ENCODE data around the gene IRF3.

IRF3 gene

GRCh38 chr19:49678985-49679770 lies 13.5 kb upstream of the IRF3 start:
- no peaks in the 10 kb centered on the region for H3K27me3 ChIP-seq (ENCODE audit: control insufficient read depth, insufficient read depth, low read length)
- no peak overlapping the region for H3K4me3 ChIP-seq (ENCODE audit: low read depth, low read length)
- peak overlapping the region; percentile 70 for H3K27ac ChIP-seq (ENCODE audit: low read depth, low read length)
- H3K9me3 ChIP-seq (ENCODE audit: control insufficient read depth, insufficient read depth, low read length) = no peaks in the 10 kb centered on the region
- no peak overlapping the region for H3K9ac ChIP-seq (ENCODE audit: low read depth, low read length)
- peaks cover 13% of the 10 kb centered on the region for H3K4me1 ChIP-seq (ENCODE audit: control insufficient read depth, insufficient read depth, low read length)
- peaks cover 38% of the 10 kb centered on the region for H3K36me3 ChIP-seq (ENCODE audit: control insufficient read depth, insufficient read depth, low read length)

DNA sequence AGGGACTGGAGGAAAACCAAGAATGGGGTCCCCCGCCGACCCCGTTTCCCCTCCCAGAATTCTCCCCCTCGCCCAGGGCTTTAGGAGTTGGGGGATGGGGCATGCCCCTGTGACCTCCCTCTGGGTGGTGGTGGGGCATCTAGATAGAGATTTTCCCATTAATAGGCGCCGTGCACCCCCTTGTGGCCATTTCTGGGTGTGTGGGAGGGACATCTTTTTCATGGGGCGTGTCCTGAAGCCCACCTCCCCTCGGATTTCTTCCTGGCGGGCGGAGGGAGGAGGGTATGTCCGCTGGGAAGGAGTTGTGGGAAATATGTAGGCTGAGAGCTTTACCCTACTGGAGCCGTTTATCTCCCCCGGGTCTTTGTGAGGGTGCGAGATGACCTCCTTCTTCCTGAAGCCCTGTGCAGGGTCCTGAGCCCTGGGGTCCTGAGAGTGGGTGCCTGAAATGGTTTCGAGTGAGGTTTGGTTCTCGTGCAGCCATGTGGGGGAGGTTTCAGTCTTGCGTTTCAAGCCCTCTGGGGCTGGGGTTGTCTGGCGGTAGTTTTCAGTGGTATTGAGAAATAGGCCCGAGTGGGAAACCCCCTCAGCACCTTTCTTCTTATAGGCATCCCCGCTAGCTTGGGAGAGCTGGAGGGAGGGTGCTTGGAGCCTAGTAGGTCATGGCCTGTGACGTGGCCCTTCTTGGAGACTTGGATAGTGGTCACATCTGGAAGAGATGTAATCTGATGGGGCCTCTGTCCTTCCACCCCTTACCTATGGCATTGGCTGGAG lies 12.4 kb upstream of the IRF3 start:
- peak overlapping the region; percentile 90 for H3K9ac ChIP-seq (ENCODE audit: low read depth, low read length)
- H3K4me3 ChIP-seq (ENCODE audit: low read depth, low read length) = peak overlapping the region; percentile 93
- H3K9me3 ChIP-seq (ENCODE audit: control insufficient read depth, insufficient read depth, low read length) = no peaks in the 10 kb centered on the region
- peaks cover 13% of the 10 kb centered on the region for H3K4me1 ChIP-seq (ENCODE audit: control insufficient read depth, insufficient read depth, low read length)
- H3K27ac ChIP-seq (ENCODE audit: low read depth, low read length) = peak overlapping the region; percentile 98
- no peaks in the 10 kb centered on the region for H3K27me3 ChIP-seq (ENCODE audit: control insufficient read depth, insufficient read depth, low read length)
- H3K36me3 ChIP-seq (ENCODE audit: control insufficient read depth, insufficient read depth, low read length) = peaks cover 33% of the 10 kb centered on the region

- Histone ChIP-seq H3K36me3 (ENCODE audit: control insufficient read depth, insufficient read depth, low read length) (peaks cover 26% of the 10 kb centered on the region), H3K4me1 (ENCODE audit: control insufficient read depth, insufficient read depth, low read length) (peaks cover 13% of the 10 kb centered on the region), H3K4me3 (ENCODE audit: low read depth, low read length) (peak within 1 kb of the TSS; percentile 93), H3K27ac (ENCODE audit: low read depth, low read length) (peak within 1 kb of the TSS; percentile 98), H3K9me3 (ENCODE audit: control insufficient read depth, insufficient read depth, low read length) (no peaks in the 10 kb centered on the region), H3K9ac (ENCODE audit: low read depth, low read length) (peak within 1 kb of the TSS; percentile 99), H3K27me3 (ENCODE audit: control insufficient read depth, insufficient read depth, low read length) (no peaks in the 10 kb centered on the region)
Measured at GRCh38 chr19:49677231-49677900, 11.7 kb upstream of the IRF3 start, which contains the start of gene PRMT1. Gene PRMT1 (plus strand): TSS chr19:49677271. CDS start chr19:49677281, 10 bp downstream.

- Histone ChIP-seq H3K9ac (ENCODE audit: low read depth, low read length) (peak overlapping the region; percentile 99), H3K4me1 (ENCODE audit: control insufficient read depth, insufficient read depth, low read length) (peaks cover 18% of the 10 kb centered on the region), H3K4me3 (ENCODE audit: low read depth, low read length) (peak overlapping the region; percentile 93), H3K27ac (ENCODE audit: low read depth, low read length) (peak overlapping the region; percentile 98), H3K27me3 (ENCODE audit: control insufficient read depth, insufficient read depth, low read length) (no peaks in the 10 kb centered on the region), H3K9me3 (ENCODE audit: control insufficient read depth, insufficient read depth, low read length) (no peaks in the 10 kb centered on the region), H3K36me3 (ENCODE audit: control insufficient read depth, insufficient read depth, low read length) (peaks cover 20% of the 10 kb centered on the region)
Measured at GRCh38 chr19:49676784-49677230, 11.2 kb upstream of the IRF3 start.

DNA sequence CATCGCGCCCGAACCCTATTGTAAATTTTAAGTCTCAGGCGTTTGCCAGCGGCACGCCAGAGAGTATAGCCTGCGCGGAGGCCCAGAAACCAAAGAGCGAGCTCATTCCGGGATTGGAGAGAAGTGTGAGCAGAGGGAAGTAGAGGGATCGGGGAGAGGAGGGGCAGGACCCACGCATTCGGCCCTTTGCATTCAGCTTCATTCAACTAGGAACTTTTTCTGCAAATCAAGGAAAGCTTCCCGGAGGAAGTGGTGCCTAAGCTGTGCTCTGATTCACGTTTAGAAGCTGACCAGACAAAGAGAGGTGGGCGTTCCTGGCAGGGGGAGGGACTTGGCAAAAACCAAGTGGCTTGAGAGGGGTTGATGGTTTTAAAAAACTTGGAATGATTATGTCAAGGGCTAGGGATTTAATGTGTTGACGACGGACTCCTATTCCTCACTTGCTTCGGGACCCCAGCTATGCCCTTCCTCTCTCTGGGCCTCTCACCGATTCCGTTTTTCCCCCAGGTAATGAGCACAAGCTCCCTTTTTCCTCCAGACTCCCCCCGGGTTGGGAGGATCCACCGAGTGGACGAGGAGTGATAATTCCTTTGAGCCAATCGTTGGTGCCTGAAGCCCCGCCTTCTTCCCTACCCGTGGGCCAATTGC lies 10.6 kb upstream of the IRF3 start:
- Histone ChIP-seq H3K9me3 (ENCODE audit: control insufficient read depth, insufficient read depth, low read length) (no peaks in the 10 kb centered on the region), H3K4me3 (ENCODE audit: low read depth, low read length) (peak overlapping the region; percentile 67), H3K9ac (ENCODE audit: low read depth, low read length) (peak overlapping the region; percentile 96), H3K27me3 (ENCODE audit: control insufficient read depth, insufficient read depth, low read length) (no peaks in the 10 kb centered on the region), H3K27ac (ENCODE audit: low read depth, low read length) (peak overlapping the region; percentile 96), H3K36me3 (ENCODE audit: control insufficient read depth, insufficient read depth, low read length) (peaks cover 15% of the 10 kb centered on the region), H3K4me1 (ENCODE audit: control insufficient read depth, insufficient read depth, low read length) (peaks cover 19% of the 10 kb centered on the region)

DNA sequence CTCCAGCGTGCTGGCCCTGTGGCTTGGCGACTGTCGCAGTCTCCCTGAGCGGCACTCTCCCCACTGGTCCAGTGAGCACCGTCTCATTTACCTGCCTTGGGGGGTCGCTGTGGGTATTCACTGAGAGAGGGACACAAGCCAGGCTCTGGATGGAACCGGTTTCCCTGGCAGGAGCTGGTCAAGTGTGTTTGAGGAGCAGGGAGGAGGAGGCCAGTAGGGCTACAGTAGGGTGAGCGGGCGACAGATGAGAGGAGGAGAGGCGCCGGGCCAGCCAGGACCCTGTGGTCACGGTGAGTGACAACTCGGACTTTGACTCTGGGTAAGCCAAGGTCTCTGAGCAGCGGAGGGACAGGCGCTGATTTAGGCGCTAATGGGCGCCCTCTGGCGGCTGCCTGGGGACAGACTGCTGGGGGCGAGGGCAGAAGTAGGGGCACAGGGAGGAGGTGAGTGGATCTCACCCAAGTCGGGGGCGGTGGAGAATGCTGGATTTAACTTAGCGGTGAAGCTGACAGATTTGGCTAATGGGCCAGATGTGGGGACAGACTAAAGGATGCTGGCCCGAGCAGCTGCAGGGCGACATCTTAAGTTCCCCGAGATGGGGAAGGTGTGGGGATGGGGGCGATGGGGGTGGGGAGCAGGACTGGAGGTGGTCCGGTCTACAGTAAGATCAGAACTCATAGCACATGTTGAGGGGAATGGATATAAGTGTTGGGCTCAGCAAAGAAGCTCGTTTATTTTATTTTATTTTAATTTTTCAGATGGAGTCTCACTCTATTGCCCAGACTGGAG lies 6.7 kb upstream of the IRF3 start:
- Histone ChIP-seq H3K27me3 (ENCODE audit: control insufficient read depth, insufficient read depth, low read length) (no peaks in the 10 kb centered on the region), H3K9ac (ENCODE audit: low read depth, low read length) (peak overlapping the region; percentile 29; the same call in 1 of the 2 replicates), H3K4me3 (ENCODE audit: low read depth, low read length) (peak overlapping the region; percentile 49), H3K36me3 (ENCODE audit: control insufficient read depth, insufficient read depth, low read length) (peaks cover 36% of the 10 kb centered on the region), H3K9me3 (ENCODE audit: control insufficient read depth, insufficient read depth, low read length) (no peaks in the 10 kb centered on the region), H3K4me1 (ENCODE audit: control insufficient read depth, insufficient read depth, low read length) (peaks cover 6% of the 10 kb centered on the region; the same call in 1 of the 2 replicates), H3K27ac (ENCODE audit: low read depth, low read length) (peak overlapping the region; percentile 75)

GRCh38 chr19:49669516-49669915 lies 3.9 kb upstream of the IRF3 start:
- H3K27me3 ChIP-seq (ENCODE audit: control insufficient read depth, insufficient read depth, low read length) = no peaks in the 10 kb centered on the region
- no peak overlapping the region for H3K27ac ChIP-seq (ENCODE audit: low read depth, low read length)
- peaks cover 6% of the 10 kb centered on the region; the same call in 1 of the 2 replicates for H3K4me1 ChIP-seq (ENCODE audit: control insufficient read depth, insufficient read depth, low read length)
- H3K9me3 ChIP-seq (ENCODE audit: control insufficient read depth, insufficient read depth, low read length) = no peaks in the 10 kb centered on the region
- no peak overlapping the region for H3K9ac ChIP-seq (ENCODE audit: low read depth, low read length)
- H3K36me3 ChIP-seq (ENCODE audit: control insufficient read depth, insufficient read depth, low read length) = peaks cover 40% of the 10 kb centered on the region
- no peak overlapping the region for H3K4me3 ChIP-seq (ENCODE audit: low read depth, low read length)

GRCh38 chr19:49667473-49667872 lies 1.8 kb upstream of the IRF3 start:
- no peaks in the 10 kb centered on the region for H3K27me3 ChIP-seq (ENCODE audit: control insufficient read depth, insufficient read depth, low read length)
- no peaks in the 10 kb centered on the region for H3K9me3 ChIP-seq (ENCODE audit: control insufficient read depth, insufficient read depth, low read length)
- no peak overlapping the region for H3K27ac ChIP-seq (ENCODE audit: low read depth, low read length)
- peaks cover 42% of the 10 kb centered on the region for H3K36me3 ChIP-seq (ENCODE audit: control insufficient read depth, insufficient read depth, low read length)
- no peak overlapping the region for H3K4me3 ChIP-seq (ENCODE audit: low read depth, low read length)
- peaks cover 6% of the 10 kb centered on the region; the same call in 1 of the 2 replicates for H3K4me1 ChIP-seq (ENCODE audit: control insufficient read depth, insufficient read depth, low read length)
- no peak overlapping the region for H3K9ac ChIP-seq (ENCODE audit: low read depth, low read length)

- H3K27me3 ChIP-seq (ENCODE audit: control insufficient read depth, insufficient read depth, low read length) = no peaks in the 10 kb centered on the region
- peak overlapping the region; percentile 86 for H3K4me3 ChIP-seq (ENCODE audit: low read depth, low read length)
- peak overlapping the region; percentile 88 for H3K27ac ChIP-seq (ENCODE audit: low read depth, low read length)
- no peaks in the 10 kb centered on the region for H3K4me1 ChIP-seq (ENCODE audit: control insufficient read depth, insufficient read depth, low read length)
- H3K9ac ChIP-seq (ENCODE audit: low read depth, low read length) = peak overlapping the region; percentile 34
- peaks cover 55% of the 10 kb centered on the region for H3K36me3 ChIP-seq (ENCODE audit: control insufficient read depth, insufficient read depth, low read length)
- no peaks in the 10 kb centered on the region for H3K9me3 ChIP-seq (ENCODE audit: control insufficient read depth, insufficient read depth, low read length)
Measured at GRCh38 chr19:49666120-49666444, 425 bp upstream of the IRF3 start.

DNA sequence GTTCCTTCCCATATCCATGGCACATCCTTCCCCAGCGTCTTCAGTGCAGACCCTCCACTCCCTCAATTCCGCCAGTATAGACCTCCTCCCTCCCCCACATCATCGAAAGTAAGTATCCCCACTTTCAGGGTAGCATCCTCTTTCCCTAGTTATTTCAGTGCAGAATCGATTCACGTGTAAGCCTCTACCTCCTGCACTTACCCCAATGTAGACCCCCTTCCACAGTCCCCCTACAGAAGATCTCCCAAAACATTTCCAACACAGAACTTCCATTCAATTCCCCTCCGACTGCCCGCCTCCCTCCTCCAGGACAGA lies 664 bp downstream of the IRF3 start:
- Histone ChIP-seq H3K9ac (ENCODE audit: low read depth, low read length) (peak overlapping the region; percentile 81), H3K36me3 (ENCODE audit: control insufficient read depth, insufficient read depth, low read length) (peaks cover 57% of the 10 kb centered on the region), H3K4me3 (ENCODE audit: low read depth, low read length) (peak overlapping the region; percentile 86), H3K27ac (ENCODE audit: low read depth, low read length) (peak overlapping the region; percentile 88), H3K27me3 (ENCODE audit: control insufficient read depth, insufficient read depth, low read length) (no peaks in the 10 kb centered on the region), H3K9me3 (ENCODE audit: control insufficient read depth, insufficient read depth, low read length) (peaks cover 5% of the 10 kb centered on the region; the same call in 1 of the 2 replicates), H3K4me1 (ENCODE audit: control insufficient read depth, insufficient read depth, low read length) (no peaks in the 10 kb centered on the region)

All from HUES48 (cell line).